MM.1S (cell line): ENCODE results near the gene IP6K1.

Experiments used
- DNase-seq: peaks from one replicate; pipeline ENCODE4 v3.0.0-alpha.2; 2015
- H2AFZ ChIP-seq: fragments of 300-600 bp; sonication (generic); 2 replicates; pipeline ENCODE4 v1.6.0; 2016; ENCODE audit warnings: antibody characterized with exemption, low read length
- H3F3A ChIP-seq: fragments of 300-600 bp; sonication (generic); 2 replicates; pipeline ENCODE4 v1.6.1; 2016; ENCODE audit warnings: mild to moderate bottlenecking, antibody characterized with exemption, low read length, moderate library complexity, mixed read lengths; ENCODE audit not compliant: insufficient read depth
- H3K27ac ChIP-seq: fragments of 300-600 bp; sonication (generic); 2 replicates; pipeline ENCODE4 v1.5.1; 2016; ENCODE audit warnings: mild to moderate bottlenecking, low read length
- H3K27me3 ChIP-seq: fragments of 300-600 bp; sonication (generic); replicated peaks from 2 replicates; pipeline ENCODE4 v1.6.0; 2016; ENCODE audit warnings: low read length; ENCODE audit not compliant: insufficient read depth
- H3K36me3 ChIP-seq: fragments of 300-600 bp; sonication (generic); replicated peaks from 2 replicates; pipeline ENCODE4 v1.6.1; 2016; ENCODE audit warnings: mild to moderate bottlenecking, low read length, mixed read lengths; ENCODE audit not compliant: insufficient read depth
- H3K4me1 ChIP-seq: fragments of 300-600 bp; sonication (generic); 2 replicates; pipeline ENCODE4 v1.6.1; 2016; ENCODE audit warnings: low read length, mixed read lengths
- H3K4me2 ChIP-seq: fragments of 300-600 bp; sonication (generic); 2 replicates; pipeline ENCODE4 v1.6.0; 2016; ENCODE audit warnings: low read depth, low read length
- H3K4me3 ChIP-seq: fragments of 300-600 bp; sonication (generic); 2 replicates; pipeline ENCODE4 v1.5.1; 2016; ENCODE audit warnings: low read length, mixed read lengths
- H3K79me2 ChIP-seq: fragments of 300-600 bp; sonication (generic); 2 replicates; pipeline ENCODE4 v1.6.1; 2016; ENCODE audit warnings: mixed run types, low read length, mixed read lengths
- H3K9ac ChIP-seq: fragments of 300-600 bp; sonication (generic); 2 replicates; pipeline ENCODE4 v1.6.1; 2016; ENCODE audit warnings: low read length, mixed read lengths
- H3K9me2 ChIP-seq: fragments of 300-600 bp; sonication (generic); replicated peaks from 2 replicates; pipeline ENCODE4 v1.6.1; 2016; ENCODE audit warnings: mild to moderate bottlenecking, low read length, mixed read lengths; ENCODE audit not compliant: insufficient read depth
- H3K9me3 ChIP-seq: fragments of 300-600 bp; sonication (generic); replicated peaks from 2 replicates; pipeline ENCODE4 v1.6.1; 2016; ENCODE audit warnings: mild to moderate bottlenecking, low read length, mixed read lengths; ENCODE audit not compliant: insufficient read depth
- H4K20me1 ChIP-seq: fragments of 300-600 bp; sonication (generic); 2 replicates; pipeline ENCODE4 v1.6.1; 2016; ENCODE audit warnings: mild to moderate bottlenecking, low read length, moderate library complexity, mixed read lengths; ENCODE audit not compliant: insufficient read depth
- EZH2 ChIP-seq: fragments of 300-600 bp; sonication (generic); optimal IDR thresholded peaks from 2 replicates; pipeline ENCODE3; 2017; ENCODE audit warnings: low read depth, mild to moderate bottlenecking, antibody characterized with exemption, low read length, mixed read lengths
- EZH2phosphoT487 ChIP-seq: fragments of 300-600 bp; sonication (generic); IDR thresholded peaks from 2 replicates; pipeline ENCODE4 v1.6.1; 2018; ENCODE audit warnings: antibody characterized with exemption, low read length
- TF ChIP-seq, protein P1 (sequence below): fragments of 300-600 bp; sonication (generic); IDR thresholded peaks from 2 replicates; pipeline ENCODE4 v1.5.1; 2016; ENCODE audit warnings: antibody characterized with exemption, low read length, mixed read lengths

Gene IP6K1

DNA sequence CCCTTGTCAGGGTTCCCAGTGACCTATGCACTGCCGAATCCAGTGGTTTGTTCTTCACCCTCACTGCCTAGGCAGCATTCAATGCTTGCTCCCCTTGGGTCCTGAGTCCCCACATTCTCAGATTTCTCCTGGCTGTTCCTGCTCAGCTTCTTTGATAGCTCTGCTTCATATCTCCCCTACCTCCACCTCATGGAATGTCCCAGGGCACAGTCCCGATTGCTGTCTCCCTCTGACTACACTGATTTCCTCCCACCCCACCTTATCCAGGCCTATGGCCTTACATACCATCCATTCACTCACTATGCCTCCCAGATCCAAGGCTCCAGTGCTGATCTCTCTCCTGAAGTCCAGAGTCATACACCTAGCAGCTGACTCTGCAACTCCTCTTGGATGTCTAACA lies 14.8 kb upstream of the IP6K1 start:
- Histone ChIP-seq H3K27me3 (peaks cover 6% of the 10 kb centered on the region; the same call in 1 of the 2 replicates), H3K9me2 (no peaks in the 10 kb centered on the region)
- TF ChIP-seq EZH2 (no peak), EZH2phosphoT487 (no peak)
- TF ChIP-seq, protein P1, sequence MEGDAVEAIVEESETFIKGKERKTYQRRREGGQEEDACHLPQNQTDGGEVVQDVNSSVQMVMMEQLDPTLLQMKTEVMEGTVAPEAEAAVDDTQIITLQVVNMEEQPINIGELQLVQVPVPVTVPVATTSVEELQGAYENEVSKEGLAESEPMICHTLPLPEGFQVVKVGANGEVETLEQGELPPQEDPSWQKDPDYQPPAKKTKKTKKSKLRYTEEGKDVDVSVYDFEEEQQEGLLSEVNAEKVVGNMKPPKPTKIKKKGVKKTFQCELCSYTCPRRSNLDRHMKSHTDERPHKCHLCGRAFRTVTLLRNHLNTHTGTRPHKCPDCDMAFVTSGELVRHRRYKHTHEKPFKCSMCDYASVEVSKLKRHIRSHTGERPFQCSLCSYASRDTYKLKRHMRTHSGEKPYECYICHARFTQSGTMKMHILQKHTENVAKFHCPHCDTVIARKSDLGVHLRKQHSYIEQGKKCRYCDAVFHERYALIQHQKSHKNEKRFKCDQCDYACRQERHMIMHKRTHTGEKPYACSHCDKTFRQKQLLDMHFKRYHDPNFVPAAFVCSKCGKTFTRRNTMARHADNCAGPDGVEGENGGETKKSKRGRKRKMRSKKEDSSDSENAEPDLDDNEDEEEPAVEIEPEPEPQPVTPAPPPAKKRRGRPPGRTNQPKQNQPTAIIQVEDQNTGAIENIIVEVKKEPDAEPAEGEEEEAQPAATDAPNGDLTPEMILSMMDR = no peak

DNA sequence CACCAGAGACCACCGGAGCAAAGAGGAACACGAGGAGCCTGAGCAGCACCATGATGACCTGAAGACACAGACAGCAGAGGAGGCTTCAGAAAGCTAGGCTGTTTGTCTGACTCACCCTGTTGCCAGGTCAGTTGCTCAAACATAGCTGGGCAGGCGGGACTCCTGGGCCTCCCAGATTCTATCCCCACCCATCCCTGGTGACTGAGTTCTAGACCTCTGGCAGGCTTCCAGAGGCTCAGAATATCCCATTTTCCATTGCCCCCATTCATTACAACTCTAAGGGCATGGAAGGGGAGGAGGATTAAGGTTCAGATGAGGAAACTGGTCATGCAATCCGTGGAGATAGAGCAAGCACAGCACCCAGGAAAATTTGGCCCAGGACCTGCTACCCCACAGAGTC lies 13.4 kb upstream of the IP6K1 start, which contains the start of gene CDHR4:
CDHR4 (minus strand) TSS at position 113 of the 400 bp plus-strand sequence; CDS start at position 52, 61 bp downstream.
- no peaks in the 10 kb centered on the region for H3K9me3 ChIP-seq
- H3K4me2 ChIP-seq = no peak within 1 kb of the TSS
- no peaks in the 10 kb centered on the region for H3K9me2 ChIP-seq
- no peaks in the 10 kb centered on the region for H3K4me1 ChIP-seq
- no peaks in the 10 kb centered on the region for H3K36me3 ChIP-seq
- peaks cover 6% of the 10 kb centered on the region; the same call in 1 of the 2 replicates for H3K27me3 ChIP-seq
- H3F3A ChIP-seq = no peaks in the 10 kb centered on the region
- no peak within 1 kb of the TSS for H3K4me3 ChIP-seq
- H3K9ac ChIP-seq = no peak within 1 kb of the TSS
- H3K79me2 ChIP-seq = no peaks in the 10 kb centered on the region
- TF ChIP-seq EZH2 (no peak), EZH2phosphoT487 (no peak)
- TF ChIP-seq, protein P1 = no peak
- DNase-seq = no peak
- no peaks in the 10 kb centered on the region for H4K20me1 ChIP-seq
- no peak within 1 kb of the TSS for H2AFZ ChIP-seq
- no peak within 1 kb of the TSS for H3K27ac ChIP-seq

More for the DNA sequence above, 14.8 kb upstream of the IP6K1 start:
- no peaks in the 10 kb centered on the region for H3K4me1 ChIP-seq
- DNase-seq = no peak
- H3F3A ChIP-seq = no peaks in the 10 kb centered on the region
- H3K9me3 ChIP-seq = no peaks in the 10 kb centered on the region
- no peak overlapping the region for H2AFZ ChIP-seq
- H3K9ac ChIP-seq = no peak overlapping the region
- no peak overlapping the region for H3K4me3 ChIP-seq
- H3K4me2 ChIP-seq = no peak overlapping the region
- H3K79me2 ChIP-seq = no peaks in the 10 kb centered on the region
- H4K20me1 ChIP-seq = no peaks in the 10 kb centered on the region
- H3K27ac ChIP-seq = no peak overlapping the region
- no peaks in the 10 kb centered on the region for H3K36me3 ChIP-seq

DNA sequence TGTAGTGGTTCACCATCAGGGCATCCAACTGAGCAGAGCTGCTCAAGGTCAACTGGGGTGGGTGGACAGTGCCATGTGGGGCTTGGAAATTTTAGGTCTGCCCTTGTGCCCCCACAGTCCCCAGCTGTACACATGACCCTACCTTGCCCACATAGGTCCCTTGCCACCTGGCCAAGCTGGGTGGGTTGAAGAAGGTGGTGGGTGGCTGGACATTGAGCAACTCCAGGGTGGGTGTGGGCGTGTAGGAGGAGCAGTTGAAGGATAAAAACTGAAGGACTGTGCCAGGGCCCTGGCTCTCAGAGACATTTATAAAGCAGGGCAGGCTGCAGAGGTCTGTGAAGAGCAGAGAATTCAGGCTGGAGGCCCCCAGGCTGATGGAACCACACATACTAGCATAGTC lies 12.8 kb upstream of the IP6K1 start:
- Histone ChIP-seq H3K4me3 (no peak overlapping the region), H3K36me3 (no peaks in the 10 kb centered on the region), H2AFZ (no peak overlapping the region), H3K79me2 (no peaks in the 10 kb centered on the region), H4K20me1 (no peaks in the 10 kb centered on the region), H3K27ac (no peak overlapping the region), H3K27me3 (peaks cover 6% of the 10 kb centered on the region; the same call in 1 of the 2 replicates), H3K9ac (no peak overlapping the region), H3K9me3 (no peaks in the 10 kb centered on the region), H3K4me1 (no peaks in the 10 kb centered on the region), H3K9me2 (no peaks in the 10 kb centered on the region), H3K4me2 (no peak overlapping the region), H3F3A (no peaks in the 10 kb centered on the region)
- no peak for DNase-seq
- TF ChIP-seq, protein P1 = no peak
- TF ChIP-seq EZH2 (no peak), EZH2phosphoT487 (no peak)
